Type B pancreatic cell (in vitro differentiated cells): ENCODE data around the gene MRTFB. TPM values are rescaled to one million over a fixed set of nuclear protein-coding genes. Genes with fewer than 3 reads are reported as not detected.
"Not testable (repeated sequence)": the region's sequence is repeated elsewhere in the genome, so short reads cannot be mapped to it uniquely, and the experiment has no call there.

Experiments used
- DNase-seq: peaks from one replicate; pipeline ENCODE4 v3.0.0; 2021; ENCODE audit warnings: mixed read lengths; ENCODE audit not compliant: unreplicated experiment; ENCODE audit errors: extremely low spot score
- H3K27ac Mint-ChIP-seq: 2 replicates; pipeline ENCODE4 v1.8.0; 2021; ENCODE audit warnings: mild to moderate bottlenecking, mixed read lengths
- H3K27me3 Mint-ChIP-seq: 2 replicates; pipeline ENCODE4 v1.8.0; 2021; ENCODE audit warnings: mixed read lengths
- H3K36me3 Mint-ChIP-seq: 2 replicates; pipeline ENCODE4 v1.8.0; 2021; ENCODE audit warnings: mixed read lengths
- H3K4me1 Mint-ChIP-seq: one replicate; pipeline ENCODE4 v1.8.0; 2021; ENCODE audit warnings: mixed read lengths; ENCODE audit not compliant: unreplicated experiment
- H3K4me3 Mint-ChIP-seq: 2 replicates; pipeline ENCODE4 v1.8.0; 2021; ENCODE audit warnings: mild to moderate bottlenecking, mixed read lengths
- H3K9me3 Mint-ChIP-seq: 2 replicates; pipeline ENCODE4 v1.8.0; 2021; ENCODE audit warnings: mixed read lengths
- CTCF ChIP-seq: fragments of 200-600 bp; sonication (generic); conservative IDR thresholded peaks from 2 replicates; pipeline ENCODE4 v1.5.0; 2021; ENCODE audit warnings: antibody characterized with exemption, mild to moderate bottlenecking
- total RNA-seq: library from RNA; stranded (reverse); gene quantifications from 2 replicates; pipeline ENCODE4 v1.2.1, GENCODE V29; 2021; ENCODE audit warnings: low replicate concordance

The MRTFB gene
- total RNA-seq, 1 donor from 2014 or later, result 61.0 TPM

DNA sequence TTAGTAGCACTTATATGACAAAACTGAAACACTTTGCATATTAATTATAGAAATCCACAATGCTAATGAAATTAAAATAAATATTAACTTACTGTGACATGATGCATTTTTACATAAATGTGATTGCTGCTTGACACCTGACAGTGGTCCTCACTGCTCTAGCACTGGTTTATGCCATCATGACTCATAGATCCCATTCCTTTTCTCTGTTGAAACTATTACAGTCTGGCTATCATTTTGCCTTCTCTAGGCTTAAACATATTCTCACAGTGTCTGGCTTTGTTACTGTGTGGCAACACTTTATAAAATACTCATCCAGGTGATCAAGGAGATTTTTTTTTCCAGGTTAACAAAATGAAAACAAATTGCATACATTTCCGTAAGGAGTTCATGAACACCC is 108.0 kb downstream of the MRTFB start:
- Mint-ChIP-seq H3K27ac (no peak overlapping the region), H3K27me3 (no peaks in the 10 kb centered on the region), H3K4me3 (no peak overlapping the region), H3K36me3 (peaks cover 8% of the 10 kb centered on the region), H3K4me1 (peaks cover 21% of the 10 kb centered on the region), H3K9me3 (no peaks in the 10 kb centered on the region)
- TF ChIP-seq CTCF, result no peak
- no peak for DNase-seq

DNA sequence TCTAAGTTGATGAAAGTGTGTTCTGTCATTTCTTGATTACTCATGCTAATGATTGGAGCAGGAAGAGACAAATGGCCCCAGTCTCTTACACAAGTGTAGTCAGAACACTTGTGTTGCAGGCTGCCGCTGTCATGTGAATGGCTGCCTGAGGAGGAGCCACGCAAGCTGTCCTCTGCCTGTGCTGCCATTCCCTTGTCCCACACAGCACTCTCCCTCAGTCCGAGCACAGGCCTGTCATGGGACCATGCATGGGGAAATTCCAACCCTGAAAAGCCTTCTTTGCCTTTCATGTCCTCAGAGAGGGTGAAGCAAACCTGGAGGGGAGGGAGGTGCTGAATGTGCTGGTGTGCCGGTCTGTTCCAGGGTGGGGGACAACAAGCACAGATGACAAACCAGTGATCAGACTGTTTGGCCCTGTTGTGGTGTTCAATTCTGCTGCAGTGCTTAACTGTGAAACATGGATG is 109.4 kb downstream of the MRTFB start:
- Mint-ChIP-seq H3K9me3 (no peaks in the 10 kb centered on the region), H3K4me1 (peaks cover 30% of the 10 kb centered on the region), H3K27ac (no peak overlapping the region), H3K27me3 (no peaks in the 10 kb centered on the region), H3K36me3 (peaks cover 4% of the 10 kb centered on the region), H3K4me3 (no peak overlapping the region)
- no peak for DNase-seq
- no peak for TF ChIP-seq CTCF

DNA sequence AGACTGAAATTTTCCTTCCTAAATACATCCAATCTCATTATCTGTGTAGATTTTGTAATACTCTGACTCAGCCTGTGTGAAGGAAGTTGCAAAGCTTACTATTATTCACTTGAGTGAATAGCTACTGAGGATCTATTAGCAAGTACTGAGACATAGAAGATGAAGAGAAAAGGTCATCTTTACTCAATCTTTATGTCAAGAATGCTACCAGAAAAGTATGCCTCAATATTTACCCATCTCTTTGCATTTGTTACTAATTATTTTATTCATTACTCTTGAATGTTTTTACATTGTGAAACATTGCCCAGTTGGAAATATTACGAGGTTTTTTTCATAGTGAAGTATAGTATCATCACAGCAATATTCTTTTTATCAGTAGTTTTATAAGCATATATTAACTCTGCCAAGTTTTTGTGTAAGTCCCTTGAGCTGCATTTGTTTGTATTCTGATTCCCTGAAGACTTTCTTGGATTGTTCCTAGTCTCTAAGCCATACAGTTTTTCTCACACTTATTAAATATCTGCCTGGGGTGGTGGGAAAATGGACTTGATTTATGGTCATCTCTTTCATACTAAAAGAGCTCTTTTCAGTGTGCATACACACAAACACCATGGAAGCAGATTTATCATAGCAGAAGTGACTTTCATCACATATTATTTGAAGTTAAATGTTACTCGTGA is 110.4 kb downstream of the MRTFB start:
- Mint-ChIP-seq H3K36me3 (peaks cover 4% of the 10 kb centered on the region), H3K9me3 (no peaks in the 10 kb centered on the region)

DNA sequence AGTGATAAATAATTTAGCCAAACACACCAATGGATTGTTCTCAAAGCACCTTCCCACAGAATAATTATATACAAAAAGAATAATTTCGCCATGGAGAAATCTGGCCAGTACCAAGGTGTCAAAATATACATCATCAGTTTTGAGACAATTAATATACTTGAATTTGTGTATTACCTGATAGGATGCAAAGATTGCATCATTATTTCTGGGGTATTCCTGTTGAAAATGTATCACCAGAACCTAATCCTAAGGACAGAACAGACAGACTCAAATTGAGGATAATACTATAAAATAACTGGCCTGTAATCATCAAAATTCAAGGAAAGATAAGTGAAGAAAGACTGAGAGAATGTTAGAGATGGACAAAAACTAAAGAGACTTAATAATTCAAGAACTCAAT is 111.9 kb downstream of the MRTFB start:
- Mint-ChIP-seq H3K27ac (no peak overlapping the region), H3K27me3 (peaks cover 2% of the 10 kb centered on the region), H3K36me3 (peaks cover 4% of the 10 kb centered on the region), H3K9me3 (no peaks in the 10 kb centered on the region), H3K4me1 (peaks cover 53% of the 10 kb centered on the region), H3K4me3 (no peak overlapping the region)
- DNase-seq, result no peak
- TF ChIP-seq CTCF, result no peak

More for the DNA sequence above, 110.4 kb downstream of the MRTFB start:
- peaks cover 39% of the 10 kb centered on the region for H3K4me1 Mint-ChIP-seq
- DNase-seq, result no peak
- H3K4me3 Mint-ChIP-seq, result no peak overlapping the region
- no peak for TF ChIP-seq CTCF
- peaks cover 2% of the 10 kb centered on the region for H3K27me3 Mint-ChIP-seq
- H3K27ac Mint-ChIP-seq, result no peak overlapping the region

- H3K4me3 Mint-ChIP-seq, H3K27me3 Mint-ChIP-seq, H3K36me3 Mint-ChIP-seq, DNase-seq, H3K9me3 Mint-ChIP-seq, H3K27ac Mint-ChIP-seq: not testable (repeated sequence)
- peaks cover 56% of the 10 kb centered on the region for H3K4me1 Mint-ChIP-seq
Measured at GRCh38 chr16:14183962-14184361, 112.8 kb downstream of the MRTFB start.

DNA sequence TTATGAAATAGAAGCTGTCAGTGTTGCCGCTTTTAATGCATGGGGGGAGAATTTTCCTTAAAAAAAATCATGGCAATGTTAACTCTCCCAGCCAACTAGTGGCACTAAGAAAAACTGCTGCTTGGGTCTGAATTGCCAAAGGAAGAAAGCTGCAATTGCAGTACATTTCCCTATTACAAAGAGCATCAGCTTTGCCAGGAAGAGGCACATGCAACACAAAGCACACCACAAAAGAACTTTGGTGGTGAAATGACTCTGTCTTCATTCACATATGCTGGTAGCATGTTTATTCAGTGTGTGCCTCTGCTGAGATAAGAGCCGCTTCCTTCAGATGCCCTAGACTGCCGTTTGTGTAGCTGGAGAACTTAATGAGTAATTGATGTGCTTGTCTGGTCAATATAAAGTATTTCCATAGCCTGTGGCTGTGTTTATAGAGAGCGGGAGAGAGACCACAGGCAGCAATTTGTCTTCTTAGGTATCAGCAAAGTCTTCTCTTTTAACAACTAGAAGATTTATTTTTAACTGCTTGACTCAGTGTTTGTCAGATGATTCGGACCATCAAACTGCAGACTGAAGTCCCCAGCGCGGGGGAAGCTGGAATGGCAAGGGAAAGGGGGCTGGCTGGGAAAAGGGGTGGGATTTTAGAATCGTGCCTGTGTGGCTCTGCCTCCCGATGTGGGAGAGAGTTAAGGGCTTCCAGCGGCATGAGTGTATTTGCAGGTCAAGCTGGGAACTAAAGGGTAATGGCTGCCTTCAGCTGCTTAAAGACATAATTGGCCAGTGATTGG is 115.1 kb downstream of the MRTFB start:
- Mint-ChIP-seq H3K27ac (peak overlapping the region; percentile 35), H3K36me3 (peaks cover 4% of the 10 kb centered on the region), H3K27me3 (peaks cover 2% of the 10 kb centered on the region), H3K4me1 (peaks cover 52% of the 10 kb centered on the region), H3K9me3 (no peaks in the 10 kb centered on the region), H3K4me3 (peak overlapping the region; percentile 78)
- TF ChIP-seq CTCF, result peak; percentile 72
- no peak for DNase-seq
